K562 (cell line): Measurements from ENCODE around the gene EOGT. TPM values are rescaled to one million over a fixed set of nuclear protein-coding genes. Genes with fewer than 3 reads are reported as not detected.

Experiments used
- BRCA1 ChIP-seq, 2 experiments: fragments of 450-650 bp in 1 of 2; sonication (generic) in 1 of 2; formaldehyde crosslinking in 1 of 2; IDR thresholded peaks; 2 replicates each; pipeline versions ENCODE4 v1.5.0 to v1.6.1; 2017 to 2020; ENCODE audit warnings: mild to moderate bottlenecking in 1 of 2, missing genetic modification reagents in 1 of 2
- CHCHD3 ChIP-seq: fragments of 250-450 bp; sonication (Bioruptor Pico); IDR thresholded peaks from 2 replicates; pipeline ENCODE4 v2.1.2; 2022; ENCODE audit warnings: mild to moderate bottlenecking
- DDX20 ChIP-seq: fragments of 450-650 bp; IDR thresholded peaks from 2 replicates; pipeline ENCODE4 v1.6.1; 2016; ENCODE audit warnings: missing genetic modification characterization, low read depth, mild to moderate bottlenecking, missing compliant biosample characterization, moderate library complexity
- ELK3 ChIP-seq: fragments of 450-650 bp; formaldehyde crosslinking; IDR thresholded peaks from 2 replicates; pipeline ENCODE4 v1.4.0; 2020; ENCODE audit warnings: mild to moderate bottlenecking
- EZH2 ChIP-seq: IDR thresholded peaks from 2 replicates; pipeline ENCODE4 v1.6.1; 2012; ENCODE audit warnings: low read depth, mild to moderate bottlenecking, inconsistent platforms, low read length, borderline replicate concordance
- FOS ChIP-seq: IDR thresholded peaks from 3 replicates; pipeline ENCODE4 v1.6.1; 2011; ENCODE audit not compliant: insufficient read length; ENCODE audit errors: extremely low read depth
- LEF1 ChIP-seq: fragments of 450-650 bp; IDR thresholded peaks from 2 replicates; pipeline ENCODE4 v1.6.1; 2016; ENCODE audit warnings: mild to moderate bottlenecking
- MBD1 ChIP-seq: fragments of 250-450 bp; sonication (Bioruptor Pico); IDR thresholded peaks from 2 replicates; pipeline ENCODE4 v1.8.0; 2022; ENCODE audit warnings: inconsistent platforms
- PKNOX1 ChIP-seq: fragments of 450-650 bp; IDR thresholded peaks from 2 replicates; pipeline ENCODE4 v1.6.1; 2016
- PML ChIP-seq: IDR thresholded peaks from 2 replicates; pipeline ENCODE4 v1.6.1; 2012; ENCODE audit warnings: low read length, inconsistent platforms
- RUNX1 ChIP-seq: sonication (generic); IDR thresholded peaks from 2 replicates; pipeline ENCODE4 v1.6.1; 2016; ENCODE audit warnings: antibody characterized with exemption, low read depth
- TFAP4 ChIP-seq: sonication (generic); formaldehyde crosslinking; IDR thresholded peaks from 2 replicates; pipeline ENCODE4 v1.8.0; 2022; ENCODE audit warnings: missing genetic modification reagents, mild to moderate bottlenecking, moderate library complexity, borderline replicate concordance
- TRIM28 ChIP-seq: fragments of 450-650 bp; IDR thresholded peaks from 2 replicates; pipeline ENCODE4 v1.6.1; 2017
- ZBED1 ChIP-seq: IDR thresholded peaks from 2 replicates; pipeline ENCODE4 v1.6.1; 2014
- ZBTB33 ChIP-seq: sonication (generic); formaldehyde crosslinking; IDR thresholded peaks from 2 replicates; pipeline ENCODE4 v1.8.1; 2023; ENCODE audit warnings: mild to moderate bottlenecking, missing genetic modification reagents
- ZFX ChIP-seq: sonication (generic); formaldehyde crosslinking; IDR thresholded peaks from 2 replicates; pipeline ENCODE4 v1.8.0; 2022; ENCODE audit warnings: mild to moderate bottlenecking, missing genetic modification reagents, moderate library complexity
- ZNF165 ChIP-seq: fragments of 250-450 bp; sonication (Bioruptor Pico); IDR thresholded peaks from 2 replicates; pipeline ENCODE4 v1.4.0; 2020; ENCODE audit warnings: borderline replicate concordance
- ZNF253 ChIP-seq: fragments of 250-450 bp; sonication (Bioruptor Pico); conservative IDR thresholded peaks from 2 replicates; pipeline ENCODE4 v1.6.1; 2021; ENCODE audit warnings: mild to moderate bottlenecking
- ZNF354B ChIP-seq: fragments of 250-450 bp; sonication (Bioruptor Pico); IDR thresholded peaks from 2 replicates; pipeline ENCODE4 v1.4.0; 2020
- ZNF639 ChIP-seq, 2 experiments: fragments of 200-800 bp in 1 of 2; sonication (Bioruptor generic) in 1 of 2; sonication (generic) in 1 of 2; formaldehyde crosslinking in 1 of 2; IDR thresholded peaks in 1 of 2; conservative IDR thresholded peaks in 1 of 2; 2 replicates each; pipeline versions ENCODE4 v1.5.0 to v1.6.1; 2016 to 2020; ENCODE audit warnings: missing compliant biosample characterization in 1 of 2, missing genetic modification characterization in 1 of 2, missing genetic modification reagents in 1 of 2
- polyA plus RNA-seq, 8 experiments: library from polyadenylated mRNA; depleted of rRNA in 4 of 8; stranded (reverse) in 5 of 8; unstranded in 3 of 8; fragments of >200 nt; fragmentation: Nextera tagmentation in 2 of 8; fragmentation: Illumina TruSeq in 1 of 8; extraction: Ambion mirVana in 2 of 8; extraction: Trizol in 1 of 8; gene quantifications; 2 replicates each; pipeline versions ENCODE4 v1.2.1 to v1.2.3, GENCODE V29; 2011 to 2014; ENCODE audit warnings: inconsistent platforms in 1 of 8, missing spikeins in 1 of 8
- total RNA-seq, 7 experiments: library from RNA; depleted of rRNA in 6 of 7; stranded (reverse); fragments of >200 nt in 6 of 7; fragmentation: Illumina TruSeq in 2 of 7; extraction: Trizol in 2 of 7; gene quantifications; 2 replicates each; pipeline versions ENCODE4 v1.2.1 to v1.2.3, GENCODE V29; 2011 to 2021; ENCODE audit warnings: low replicate concordance in 1 of 7

Gene EOGT
- total and polyA plus RNA-seq, 9 of the 15 experiments (the other 6 are each of a cell fraction or from before 2014, with no cell fraction given), result 3.6 to 17.9 (median 7.4) TPM

GRCh38 chr3:69052472-69052898 is 39.0 kb upstream of the EOGT start (continued):
- TF ChIP-seq ZBTB33 (CRISPR knock-in tag) (no peak), MBD1 (CRISPR knock-in tag) (no peak), ZBED1 (no peak), EZH2 (no peak), ELK3 (no peak), TRIM28 (no peak), PKNOX1 (no peak), FOS (no peak), ZNF639 (CRISPR knock-in tag; conservative IDR thresholded peaks at IDR 0.05 in 1 of 2, IDR thresholded peaks at IDR 0.05 in 1 of 2) (no peak), TFAP4 (CRISPR knock-in tag) (no peak), ZNF165 (no peak), CHCHD3 (CRISPR knock-in tag) (no peak), LEF1 (no peak), ZNF253 (CRISPR knock-in tag) (no peak), ZNF354B (CRISPR knock-in tag) (no peak), RUNX1 (no peak), DDX20 (no peak), BRCA1 (IDR thresholded peaks at IDR 0.05) (no peak), BRCA1 (CRISPR knock-in tag; IDR thresholded peaks at IDR 0.05) (no peak), PML (0 out of 2 replicates have a peak, but pooled peaks have one; percentile 3), ZFX (no peak)
